ENCODE data around the gene POLH.

The POLH gene

DNA sequence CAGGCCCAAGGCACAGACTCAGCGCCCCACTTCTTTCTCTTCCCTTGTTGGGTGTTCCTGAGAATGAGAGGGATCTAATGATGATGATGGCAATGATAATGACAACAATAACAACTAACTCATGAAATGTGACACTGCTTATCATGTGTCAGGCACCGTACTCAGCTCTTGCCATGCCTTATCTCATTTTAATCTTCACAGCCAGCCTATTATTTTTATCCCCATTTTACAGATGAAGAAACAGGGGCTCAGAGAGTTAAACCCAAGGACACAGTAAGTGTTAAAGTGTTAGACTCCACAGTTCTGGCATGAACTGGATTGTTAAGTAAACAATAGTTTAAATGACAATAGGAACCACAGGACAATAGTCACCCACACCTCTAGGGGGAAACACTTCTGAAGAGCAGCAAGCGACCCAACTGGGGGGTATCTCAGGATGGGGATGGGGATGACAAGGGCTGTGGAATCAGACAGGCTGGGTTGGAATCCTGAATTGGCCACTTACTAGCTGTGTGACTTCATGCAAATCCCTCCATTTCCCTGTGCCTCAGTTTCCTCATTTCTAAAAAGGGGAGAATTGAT, 81.3 kb downstream of the POLH start:
- TF ChIP-seq FOXP2 (optimal IDR thresholded peaks at IDR 0.05; ENCODE audit: borderline replicate concordance, extremely low read depth, extremely low read length, insufficient read depth) (no peak), SIN3A (IDR thresholded peaks at IDR 0.05; ENCODE audit: borderline replicate concordance, insufficient read depth, low read length) (no peak), TAF1 (IDR thresholded peaks at IDR 0.05; ENCODE audit: borderline replicate concordance, insufficient read depth, low read length) (no peak), POLR2AphosphoS5 (IDR thresholded peaks at IDR 0.05; ENCODE audit: low read depth, low read length) (no peak), REST (IDR thresholded peaks at IDR 0.05; ENCODE audit: insufficient read depth in 1 of 2, low read depth in 2 of 2, low read length in 2 of 2) (no peak)

DNA sequence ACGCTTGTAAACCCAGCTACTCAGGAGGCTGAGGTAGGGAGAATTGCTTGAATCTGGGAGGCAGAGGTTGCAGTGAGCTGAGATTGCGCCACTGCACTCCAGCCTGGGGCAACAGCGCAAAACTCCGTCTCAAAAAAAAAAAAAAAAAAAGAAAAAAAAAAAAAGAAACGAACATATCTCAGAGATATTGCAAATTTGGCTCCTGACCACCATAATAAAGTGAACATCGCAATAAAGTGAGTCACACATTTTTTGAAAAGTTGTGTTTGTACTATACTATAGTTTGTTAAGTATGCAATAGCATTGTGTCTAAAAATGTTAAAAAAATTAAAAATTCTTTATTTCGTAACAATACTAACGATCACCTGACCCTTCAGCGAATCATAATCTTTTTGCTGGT, 82.2 kb downstream of the POLH start:
- TF ChIP-seq POLR2AphosphoS5 (IDR thresholded peaks at IDR 0.05; ENCODE audit: low read depth, low read length) = no peak
- no peak for TF ChIP-seq REST (IDR thresholded peaks at IDR 0.05; ENCODE audit: insufficient read depth in 1 of 2, low read depth in 2 of 2, low read length in 2 of 2)
- TF ChIP-seq FOXP2 (optimal IDR thresholded peaks at IDR 0.05; ENCODE audit: borderline replicate concordance, extremely low read depth, extremely low read length, insufficient read depth) = no peak
- no peak for TF ChIP-seq TAF1 (IDR thresholded peaks at IDR 0.05; ENCODE audit: borderline replicate concordance, insufficient read depth, low read length)
- no peak for TF ChIP-seq SIN3A (IDR thresholded peaks at IDR 0.05; ENCODE audit: borderline replicate concordance, insufficient read depth, low read length)

Measured in PFSK-1 (cell line).